DND-41 (cell line): Measurements from ENCODE around the gene CHST1.

ENCODE experiments used
- EZH2 ChIP-seq: IDR thresholded peaks from 3 replicates; pipeline ENCODE4 v1.6.1; 2012; ENCODE audit warnings: borderline replicate concordance, low read depth, mild to moderate bottlenecking, moderate library complexity, low read length, inconsistent platforms; ENCODE audit not compliant: severe bottlenecking
- TF ChIP-seq, protein P1 (sequence below): IDR thresholded peaks from 2 replicates; pipeline ENCODE4 v1.5.1; 2012; ENCODE audit warnings: borderline replicate concordance, low read length, moderate library complexity, mild to moderate bottlenecking; ENCODE audit not compliant: poor library complexity, severe bottlenecking; ENCODE audit errors: extremely low read depth

GRCh38 chr11:45672593-45672992, 7.2 kb upstream of the CHST1 start:
- TF ChIP-seq, protein P1, sequence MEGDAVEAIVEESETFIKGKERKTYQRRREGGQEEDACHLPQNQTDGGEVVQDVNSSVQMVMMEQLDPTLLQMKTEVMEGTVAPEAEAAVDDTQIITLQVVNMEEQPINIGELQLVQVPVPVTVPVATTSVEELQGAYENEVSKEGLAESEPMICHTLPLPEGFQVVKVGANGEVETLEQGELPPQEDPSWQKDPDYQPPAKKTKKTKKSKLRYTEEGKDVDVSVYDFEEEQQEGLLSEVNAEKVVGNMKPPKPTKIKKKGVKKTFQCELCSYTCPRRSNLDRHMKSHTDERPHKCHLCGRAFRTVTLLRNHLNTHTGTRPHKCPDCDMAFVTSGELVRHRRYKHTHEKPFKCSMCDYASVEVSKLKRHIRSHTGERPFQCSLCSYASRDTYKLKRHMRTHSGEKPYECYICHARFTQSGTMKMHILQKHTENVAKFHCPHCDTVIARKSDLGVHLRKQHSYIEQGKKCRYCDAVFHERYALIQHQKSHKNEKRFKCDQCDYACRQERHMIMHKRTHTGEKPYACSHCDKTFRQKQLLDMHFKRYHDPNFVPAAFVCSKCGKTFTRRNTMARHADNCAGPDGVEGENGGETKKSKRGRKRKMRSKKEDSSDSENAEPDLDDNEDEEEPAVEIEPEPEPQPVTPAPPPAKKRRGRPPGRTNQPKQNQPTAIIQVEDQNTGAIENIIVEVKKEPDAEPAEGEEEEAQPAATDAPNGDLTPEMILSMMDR, result no peak
- no peak for TF ChIP-seq EZH2
